ENCODE measurements around the gene KCNMA1. TPM values are rescaled to one million over a fixed set of nuclear protein-coding genes. Genes with fewer than 3 reads are reported as not detected.

KCNMA1 gene
- total and polyA plus RNA-seq, 2 donors from 2014 or later: 4.2 to 8.9 TPM

GRCh38 chr10:77611670-77612069 lies 25.9 kb downstream of the KCNMA1 start:
- intact Hi-C loops (cut with DNase I): no loop called here
- DNase-seq (no peak), FAIRE-seq (no peak)
- peaks cover 0 to 6% (median 3%) of the 10 kb centered on the region in 3 donors for H3K4me1 ChIP-seq (ENCODE audit: control insufficient read depth in 2 of 3, insufficient read depth in 2 of 3, low read depth in 1 of 3, low read length in 3 of 3)
- no peak overlapping the region for H3K27ac ChIP-seq (ENCODE audit: low read depth in 2 of 2, low read length in 2 of 2)
- no peak overlapping the region for H3K9ac ChIP-seq (ENCODE audit: low read length in 3 of 3)
- no peak overlapping the region for H3K4me3 ChIP-seq (ENCODE audit: low read length in 3 of 3)
- no peaks in the 10 kb centered on the region for H3K36me3 ChIP-seq (ENCODE audit: control insufficient read depth in 2 of 3, insufficient read depth in 3 of 3, low read length in 3 of 3)
- TF ChIP-seq, protein P1, sequence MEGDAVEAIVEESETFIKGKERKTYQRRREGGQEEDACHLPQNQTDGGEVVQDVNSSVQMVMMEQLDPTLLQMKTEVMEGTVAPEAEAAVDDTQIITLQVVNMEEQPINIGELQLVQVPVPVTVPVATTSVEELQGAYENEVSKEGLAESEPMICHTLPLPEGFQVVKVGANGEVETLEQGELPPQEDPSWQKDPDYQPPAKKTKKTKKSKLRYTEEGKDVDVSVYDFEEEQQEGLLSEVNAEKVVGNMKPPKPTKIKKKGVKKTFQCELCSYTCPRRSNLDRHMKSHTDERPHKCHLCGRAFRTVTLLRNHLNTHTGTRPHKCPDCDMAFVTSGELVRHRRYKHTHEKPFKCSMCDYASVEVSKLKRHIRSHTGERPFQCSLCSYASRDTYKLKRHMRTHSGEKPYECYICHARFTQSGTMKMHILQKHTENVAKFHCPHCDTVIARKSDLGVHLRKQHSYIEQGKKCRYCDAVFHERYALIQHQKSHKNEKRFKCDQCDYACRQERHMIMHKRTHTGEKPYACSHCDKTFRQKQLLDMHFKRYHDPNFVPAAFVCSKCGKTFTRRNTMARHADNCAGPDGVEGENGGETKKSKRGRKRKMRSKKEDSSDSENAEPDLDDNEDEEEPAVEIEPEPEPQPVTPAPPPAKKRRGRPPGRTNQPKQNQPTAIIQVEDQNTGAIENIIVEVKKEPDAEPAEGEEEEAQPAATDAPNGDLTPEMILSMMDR (IDR thresholded peaks at IDR 0.05; ENCODE audit: borderline replicate concordance, extremely low read depth, insufficient read depth): no peak
- H3K9me3 ChIP-seq (ENCODE audit: control insufficient read depth in 2 of 3, insufficient read depth in 1 of 3, low read length in 3 of 3): no peaks in the 10 kb centered on the region
- H3K27me3 ChIP-seq (ENCODE audit: control insufficient read depth, insufficient read depth, low read length): no peaks in the 10 kb centered on the region

DNA sequence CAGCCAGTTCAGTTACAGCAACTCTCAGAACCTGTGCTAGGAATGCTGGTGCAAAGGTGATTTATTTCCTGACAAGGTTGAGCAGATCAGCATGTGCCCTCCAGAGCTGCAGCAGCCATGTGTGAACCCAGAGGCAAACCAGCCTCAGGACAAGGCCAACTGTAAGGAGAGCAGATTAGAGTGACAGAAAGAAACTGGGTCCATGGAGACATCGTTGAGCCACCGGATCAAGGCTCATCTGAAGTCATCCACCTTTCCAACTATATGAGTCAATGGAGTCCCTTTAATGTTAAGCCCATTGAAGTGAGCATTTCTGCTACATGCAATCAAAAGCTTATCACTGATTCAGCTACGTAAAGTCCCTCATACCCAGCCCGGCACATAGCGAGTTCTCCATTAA lies 26.4 kb downstream of the KCNMA1 start:
- Histone ChIP-seq H3K9ac (ENCODE audit: low read length in 3 of 3) (no peak overlapping the region), H3K4me1 (ENCODE audit: control insufficient read depth in 2 of 3, insufficient read depth in 2 of 3, low read depth in 1 of 3, low read length in 3 of 3) (peaks cover 0 to 6% (median 3%) of the 10 kb centered on the region in 3 donors), H3K9me3 (ENCODE audit: control insufficient read depth in 2 of 3, insufficient read depth in 1 of 3, low read length in 3 of 3) (no peaks in the 10 kb centered on the region), H3K27me3 (ENCODE audit: control insufficient read depth, insufficient read depth, low read length) (no peaks in the 10 kb centered on the region), H3K27ac (ENCODE audit: low read depth in 2 of 2, low read length in 2 of 2) (no peak overlapping the region), H3K36me3 (ENCODE audit: control insufficient read depth in 2 of 3, insufficient read depth in 3 of 3, low read length in 3 of 3) (no peaks in the 10 kb centered on the region), H3K4me3 (ENCODE audit: low read length in 3 of 3) (no peak overlapping the region)
- TF ChIP-seq, protein P1 (IDR thresholded peaks at IDR 0.05; ENCODE audit: borderline replicate concordance, extremely low read depth, insufficient read depth): no peak
- intact Hi-C loops (cut with DNase I): no loop called here
- FAIRE-seq (no peak), DNase-seq (peak in 1 of 5 donors; percentile 21)

DNA sequence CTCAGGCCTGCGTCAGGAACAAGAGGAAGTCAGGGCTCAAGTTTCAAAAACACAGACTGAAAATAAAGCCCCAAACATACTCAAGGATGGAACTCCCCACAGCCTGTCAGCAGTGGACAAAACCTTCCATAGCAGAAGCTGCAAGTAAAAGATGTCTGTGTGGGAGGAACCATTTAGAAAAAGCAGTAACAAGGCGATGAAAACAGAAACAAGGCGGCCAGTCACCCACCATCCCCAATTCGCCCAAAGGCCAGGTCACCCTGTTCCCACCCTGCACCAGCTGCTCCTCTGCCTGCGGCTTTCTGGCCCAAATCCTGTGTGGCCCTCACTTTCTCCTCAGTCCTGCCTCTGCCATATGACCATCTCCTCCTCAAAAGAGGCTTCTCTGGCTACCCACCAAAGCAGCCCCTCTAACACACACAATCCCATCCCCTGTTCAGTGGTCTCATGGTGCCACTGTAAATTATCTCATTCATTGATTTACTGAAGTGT lies 27.8 kb downstream of the KCNMA1 start:
- H3K36me3 ChIP-seq (ENCODE audit: control insufficient read depth in 2 of 3, insufficient read depth in 3 of 3, low read length in 3 of 3): no peaks in the 10 kb centered on the region
- H3K27ac ChIP-seq (ENCODE audit: low read depth in 2 of 2, low read length in 2 of 2): no peak overlapping the region
- no peak overlapping the region for H3K4me3 ChIP-seq (ENCODE audit: low read length in 3 of 3)
- FAIRE-seq (no peak), DNase-seq (peak in 2 of 5 donors; percentile 40 to 62)
- no peaks in the 10 kb centered on the region for H3K27me3 ChIP-seq (ENCODE audit: control insufficient read depth, insufficient read depth, low read length)
- TF ChIP-seq, protein P1 (IDR thresholded peaks at IDR 0.05; ENCODE audit: borderline replicate concordance, extremely low read depth, insufficient read depth): no peak
- intact Hi-C loops (cut with DNase I): no loop called here
- H3K9me3 ChIP-seq (ENCODE audit: control insufficient read depth in 2 of 3, insufficient read depth in 1 of 3, low read length in 3 of 3): no peaks in the 10 kb centered on the region
- H3K9ac ChIP-seq (ENCODE audit: low read length in 3 of 3): no peak overlapping the region
- H3K4me1 ChIP-seq (ENCODE audit: control insufficient read depth in 2 of 3, insufficient read depth in 2 of 3, low read depth in 1 of 3, low read length in 3 of 3): peaks cover 0 to 6% (median 3%) of the 10 kb centered on the region in 3 donors

DNA sequence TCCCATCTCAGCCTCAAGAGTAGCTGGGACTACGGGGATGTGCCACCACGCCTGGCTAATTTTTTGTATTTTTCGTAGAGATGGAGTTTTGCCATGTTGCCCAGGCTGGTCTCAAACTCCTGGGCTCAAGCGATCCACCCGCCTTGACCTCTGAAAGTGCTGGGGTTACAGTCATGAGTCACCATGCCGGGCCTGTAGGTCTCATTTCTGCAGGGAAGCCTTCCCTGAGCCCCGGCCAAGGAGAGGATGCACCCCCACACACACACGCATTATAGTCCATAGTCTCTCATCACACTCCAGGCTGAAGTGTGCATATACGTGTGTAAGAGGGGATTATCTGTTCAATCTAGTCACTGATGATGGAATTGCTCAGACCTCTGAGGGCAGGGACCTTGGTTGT lies 29.3 kb downstream of the KCNMA1 start:
- no peaks in the 10 kb centered on the region for H3K9me3 ChIP-seq (ENCODE audit: control insufficient read depth in 2 of 3, insufficient read depth in 1 of 3, low read length in 3 of 3)
- no peaks in the 10 kb centered on the region for H3K36me3 ChIP-seq (ENCODE audit: control insufficient read depth in 2 of 3, insufficient read depth in 3 of 3, low read length in 3 of 3)
- TF ChIP-seq, protein P1 (IDR thresholded peaks at IDR 0.05; ENCODE audit: borderline replicate concordance, extremely low read depth, insufficient read depth): no peak
- no peak overlapping the region for H3K9ac ChIP-seq (ENCODE audit: low read length in 3 of 3)
- no peaks in the 10 kb centered on the region for H3K27me3 ChIP-seq (ENCODE audit: control insufficient read depth, insufficient read depth, low read length)
- FAIRE-seq (no peak), DNase-seq (no peak)
- peaks cover 0 to 6% (median 5%) of the 10 kb centered on the region in 3 donors for H3K4me1 ChIP-seq (ENCODE audit: control insufficient read depth in 2 of 3, insufficient read depth in 2 of 3, low read depth in 1 of 3, low read length in 3 of 3)
- H3K27ac ChIP-seq (ENCODE audit: low read depth in 2 of 2, low read length in 2 of 2): no peak overlapping the region
- intact Hi-C loops (cut with DNase I): no loop called here
- H3K4me3 ChIP-seq (ENCODE audit: low read length in 3 of 3): no peak overlapping the region

Data from kidney (tissue), 14 donors.